Thoracic aorta (tissue), 2 donors: ENCODE results near the gene STUM. TPM values are rescaled to one million over a fixed set of nuclear protein-coding genes. Genes with fewer than 3 reads are reported as not detected.

Experiments
- ATAC-seq: fragments of 150-250 bp; one replicate; pipeline ENCODE4 v1.8.0; 2017; ENCODE audit warnings: low read depth; ENCODE audit not compliant: insufficient number of reproducible peaks, low FRiP score
- DNase-seq: peaks from one replicate; pipeline ENCODE4 v3.0.0-alpha.2; 2020; ENCODE audit warnings: low spot score
- H3K27ac ChIP-seq, 2 donors: fragments of 200-600 bp; sonication (generic); 1 replicate in 1 of 2; 2 replicates in 1 of 2; pipeline ENCODE4 v1.5.1; 2016; ENCODE audit warnings: mild to moderate bottlenecking in 2 of 2, moderate library complexity in 2 of 2
- H3K27me3 ChIP-seq: fragments of 200-600 bp; sonication (generic); replicated peaks from 2 replicates; pipeline ENCODE4 v1.6.0; 2016; ENCODE audit warnings: mild to moderate bottlenecking; ENCODE audit not compliant: insufficient read depth
- H3K36me3 ChIP-seq: fragments of 200-600 bp; sonication (generic); one replicate; pipeline ENCODE4 v1.5.1; 2016
- H3K4me1 ChIP-seq, 2 donors: fragments of 200-600 bp; sonication (generic); 1 replicate in 1 of 2; 2 replicates in 1 of 2; pipeline versions ENCODE4 v1.5.1 to v1.6.0; 2016; ENCODE audit warnings: low read depth in 2 of 2, mild to moderate bottlenecking in 1 of 2; ENCODE audit not compliant: control insufficient read depth in 1 of 2
- H3K4me3 ChIP-seq: fragments of 200-600 bp; sonication (generic); 2 replicates; pipeline ENCODE4 v1.5.1; 2016; ENCODE audit warnings: mild to moderate bottlenecking
- H3K9me3 ChIP-seq: fragments of 200-600 bp; sonication (generic); 2 replicates; pipeline ENCODE4 v1.5.1; 2016
- CTCF ChIP-seq: fragments of 200-600 bp; sonication (generic); IDR thresholded peaks from one replicate; pipeline ENCODE4 v1.5.1; 2019; ENCODE audit warnings: antibody characterized with exemption
- total RNA-seq, 2 donors: library from RNA; depleted of rRNA; stranded (reverse); fragments of >200 nt; gene quantifications; one replicate each; pipeline versions ENCODE4 v1.1.0 to v1.2.3, GENCODE V29; 2016

The STUM gene
- total RNA-seq, 2 donors from 2014 or later = 0.41 to 1.6 TPM

GRCh38 chr1:226654046-226654667 is 105.6 kb downstream of the STUM start:
- H3K36me3 ChIP-seq = no peaks in the 10 kb centered on the region
- TF ChIP-seq CTCF = no peak
- H3K9me3 ChIP-seq = no peaks in the 10 kb centered on the region
- H3K27ac ChIP-seq = no peak overlapping the region
- no peaks in the 10 kb centered on the region for H3K27me3 ChIP-seq
- ATAC-seq (no peak), DNase-seq (no peak)
- H3K4me1 ChIP-seq = peaks cover 36 to 54% of the 10 kb centered on the region in 2 donors
- no peak overlapping the region for H3K4me3 ChIP-seq

GRCh38 chr1:226654668-226655055 is 106.1 kb downstream of the STUM start:
- TF ChIP-seq CTCF = no peak
- H3K4me3 ChIP-seq = no peak overlapping the region
- peaks cover 36 to 57% of the 10 kb centered on the region in 2 donors for H3K4me1 ChIP-seq
- H3K27me3 ChIP-seq = no peaks in the 10 kb centered on the region
- no peak for DNase-seq
- H3K27ac ChIP-seq = no peak overlapping the region
- H3K36me3 ChIP-seq = no peaks in the 10 kb centered on the region
- ATAC-seq = no peak
- H3K9me3 ChIP-seq = no peaks in the 10 kb centered on the region

- Histone ChIP-seq H3K4me1 (peaks cover 41 to 66% of the 10 kb centered on the region in 2 donors), H3K36me3 (no peaks in the 10 kb centered on the region), H3K27ac (peak overlapping the region in 1 of 2 donors; percentile 60), H3K9me3 (no peaks in the 10 kb centered on the region), H3K27me3 (no peaks in the 10 kb centered on the region), H3K4me3 (no peak overlapping the region)
- TF ChIP-seq CTCF = no peak
- ATAC-seq = no peak
- DNase-seq = no peak
Observed at GRCh38 chr1:226655251-226656163, 106.9 kb downstream of the STUM start.

- TF ChIP-seq CTCF = no peak
- Histone ChIP-seq H3K27me3 (no peaks in the 10 kb centered on the region), H3K27ac (peak overlapping the region; percentile 2 to 60), H3K4me3 (no peak overlapping the region), H3K36me3 (no peaks in the 10 kb centered on the region), H3K4me1 (peaks cover 47 to 73% of the 10 kb centered on the region in 2 donors), H3K9me3 (no peaks in the 10 kb centered on the region)
- DNase-seq (no peak), ATAC-seq (no peak)
Observed at GRCh38 chr1:226656201-226656600, 107.6 kb downstream of the STUM start.

GRCh38 chr1:226656601-226657277 is 108.2 kb downstream of the STUM start:
- Histone ChIP-seq H3K4me3 (peak overlapping the region; percentile 3), H3K9me3 (no peaks in the 10 kb centered on the region), H3K36me3 (no peaks in the 10 kb centered on the region), H3K27me3 (no peaks in the 10 kb centered on the region), H3K27ac (peak overlapping the region; percentile 2 to 60), H3K4me1 (peaks cover 48 to 78% of the 10 kb centered on the region in 2 donors)
- DNase-seq (peak; percentile 50), ATAC-seq (peak; percentile 80)
- TF ChIP-seq CTCF = no peak
